CD4-positive, alpha-beta T cell (primary cell): ENCODE results near the gene BRME1. TPM values are rescaled to one million over a fixed set of nuclear protein-coding genes. Genes with fewer than 3 reads are reported as not detected.
A peak's percentile ranks its signal among the peaks of the same experiment; 100 is the strongest.

Experiments used
- ATAC-seq: fragments of 200-7000 bp; cut with Tn5 transposase; one replicate; pipeline ENCODE4 v1.10.0; 2022; ENCODE audit warnings: mild to moderate bottlenecking; ENCODE audit not compliant: poor library complexity
- CTCF ChIA-PET: fragments of 350-600 bp; sonication (Branson Sonifier 250); formaldehyde crosslinking; loops from one replicate; lab custom pipeline; 2021; ENCODE audit warnings: antibody characterized with exemption, inconsistent platforms; lab: Charles Lee
- POLR2A ChIA-PET: fragments of 350-600 bp; sonication (Branson Sonifier 250); formaldehyde crosslinking; loops from one replicate; lab custom pipeline; 2021; ENCODE audit warnings: antibody characterized with exemption, inconsistent platforms; lab: Charles Lee
- DNase-seq, 14 experiments: peaks; one replicate each; pipeline ENCODE4 v3.0.0-alpha.2; 2013 to 2020; ENCODE audit warnings: mixed read lengths in 2 of 14
- H3K27ac ChIP-seq, 2 donors: one replicate each; pipeline versions ENCODE4 v1.5.1 to v1.7.0; 2013; ENCODE audit warnings: low read length in 2 of 2, low read depth in 1 of 2, mild to moderate bottlenecking in 1 of 2
- H3K27me3 ChIP-seq, 2 experiments: 1 replicate in 1 of 2; 2 replicates in 1 of 2; pipeline versions ENCODE4 v1.6.1 to v1.7.0; 2013; ENCODE audit warnings: low read length in 2 of 2, control low read depth in 1 of 2, mild to moderate bottlenecking in 1 of 2, moderate library complexity in 1 of 2; ENCODE audit not compliant: insufficient read depth in 2 of 2, control insufficient read depth in 1 of 2
- H3K36me3 ChIP-seq: one replicate; pipeline ENCODE4 v1.6.1; 2013; ENCODE audit warnings: low read length, control low read depth; ENCODE audit not compliant: insufficient read depth
- H3K4me1 ChIP-seq: one replicate; pipeline ENCODE4 v1.6.1; 2013; ENCODE audit warnings: low read length, control low read depth; ENCODE audit not compliant: insufficient read depth
- H3K4me3 ChIP-seq: one replicate; pipeline ENCODE4 v1.5.1; 2013; ENCODE audit warnings: mild to moderate bottlenecking, low read length, moderate library complexity
- H3K9me3 ChIP-seq, 2 experiments: 1 replicate in 1 of 2; 2 replicates in 1 of 2; pipeline versions ENCODE4 v1.6.1 to v1.7.0; 2013; ENCODE audit warnings: low read length in 2 of 2, mild to moderate bottlenecking in 2 of 2, control low read depth in 1 of 2, moderate library complexity in 1 of 2; ENCODE audit not compliant: control insufficient read depth in 1 of 2, insufficient read depth in 1 of 2
- H3K27ac Mint-ChIP-seq: one replicate; pipeline ENCODE4 v1.8.0; 2020; ENCODE audit warnings: mixed read lengths
- H3K27me3 Mint-ChIP-seq: one replicate; pipeline ENCODE4 v1.8.0; 2021; ENCODE audit warnings: mixed read lengths
- H3K36me3 Mint-ChIP-seq: one replicate; pipeline ENCODE4 v1.8.0; 2021; ENCODE audit warnings: low read depth, mixed read lengths
- H3K4me1 Mint-ChIP-seq: one replicate; pipeline ENCODE4 v1.8.0; 2021; ENCODE audit warnings: low read depth, mixed read lengths
- H3K4me3 Mint-ChIP-seq: one replicate; pipeline ENCODE4 v1.8.0; 2020; ENCODE audit warnings: mild to moderate bottlenecking, mixed read lengths
- H3K9me3 Mint-ChIP-seq: one replicate; pipeline ENCODE4 v1.8.0; 2020; ENCODE audit warnings: mixed read lengths
- CTCF ChIP-seq: fragments of 200-600 bp; IDR thresholded peaks from one replicate; pipeline ENCODE4 v1.8.0; 2022; ENCODE audit warnings: antibody characterized with exemption, mild to moderate bottlenecking
- intact Hi-C, 2 experiments: fragments of 100-400 bp; cut with DNase I in 1 of 2; cut with micrococcal nuclease in 1 of 2; formaldehyde crosslinking; loops; one replicate each; pipeline versions ENCODE4 v1.15.1 to v1.9.0; 2023 to 2025; cut with DNase I, micrococcal nuclease
- microRNA-seq: library from miRNA; unstranded; fragments of <30 nt; microRNA quantifications from one replicate; pipeline ENCODE4 v1.2.0, GENCODE V29; 2021; ENCODE audit warnings: borderline microRNAs expressed, borderline replicate concordance
- total RNA-seq, 174 experiments: library from RNA in 2 of 174; stranded (reverse) in 2 of 174; gene quantifications; one replicate each; pipeline ENCODE4 v1.2.3 and lab custom pipeline; 2021 to 2026

Gene BRME1
- total RNA-seq, 2 experiments from 2014 or later, result 1.1 to 1.3 TPM

- peaks cover 38% of the 10 kb centered on the region for H3K4me1 Mint-ChIP-seq
- peak; percentile 84 for ATAC-seq
- H3K27ac ChIP-seq, result peak overlapping the region; percentile 62 to 76
- ChIA-PET POLR2A (interaction anchor here (1.0 to 1.3 kb wide), 2 partner anchors 13 to 45 kb away, joined by 5 read pairs; no protein-coding TSS in a partner anchor), CTCF (interaction anchor here (0.6 to 4.6 kb wide), 5 partner anchors 11 to 1117 kb away, joined by 3 to 44 read pairs (median 3); no protein-coding TSS in a partner anchor)
- peaks cover 23% of the 10 kb centered on the region for H3K36me3 Mint-ChIP-seq
- peak overlapping the region; percentile 99 for H3K27ac Mint-ChIP-seq
- TF ChIP-seq CTCF, result peak; percentile 18
- H3K36me3 ChIP-seq, result peaks cover 31% of the 10 kb centered on the region
- intact Hi-C loops, result loop anchor here in 1 of 2 experiments (2.0 kb wide), 2 partner anchors 29 to 37 kb away; no protein-coding TSS in a partner anchor
- no peaks in the 10 kb centered on the region for H3K27me3 Mint-ChIP-seq
- no peaks in the 10 kb centered on the region for H3K27me3 ChIP-seq
- no peaks in the 10 kb centered on the region for H3K9me3 Mint-ChIP-seq
- DNase-seq, result peak; percentile 82 to 97 (median 92)
- H3K4me3 Mint-ChIP-seq, result peak overlapping the region; percentile 89
- peak overlapping the region; percentile 61 for H3K4me3 ChIP-seq
- no peaks in the 10 kb centered on the region for H3K9me3 ChIP-seq
- H3K4me1 ChIP-seq, result peaks cover 57% of the 10 kb centered on the region
These were observed 72.3 kb downstream of the BRME1 start for GRCh38 chr19:13833330-13834243.

Small RNA genes within 50 kb of the gene (microRNA-seq; reads per million reads assigned to microRNA genes)
- gene MIR181C, result 252 reads per million, percentile 74 among the genes with 10 or more reads in this experiment
- gene MIR181D, result 49.8 reads per million, percentile 59 among the genes with 10 or more reads in this experiment

Other genes starting within 250 kb of the BRME1 start
- 10 to 100 TPM; 20.4 to 21.1 TPM for gene MRI1, start 141.6 kb downstream of the BRME1 start, total RNA-seq
- 100 to 1,000 TPM; 119 TPM for gene C19orf53, start 131.7 kb downstream of the BRME1 start, total RNA-seq
- gene ZSWIM4, start 110.7 kb downstream of the BRME1 start, total RNA-seq, result 1 to 10 TPM; 3.5 to 3.8 TPM
- under 1 TPM in 1 of 2 experiments, not detected in 1; 0.87 TPM for gene NANOS3, start 29.0 kb downstream of the BRME1 start, total RNA-seq
- 10 to 100 TPM; 16.4 to 16.9 TPM for gene CC2D1A, start 84 bp upstream of the BRME1 start, total RNA-seq
- gene PODNL1, start 32.3 kb upstream of the BRME1 start, total RNA-seq, result not detected
- gene DCAF15, start 46.4 kb upstream of the BRME1 start, total RNA-seq, result 10 to 100 TPM; 84.9 to 85.0 TPM
- 10 to 100 TPM; 14.6 to 16.3 TPM for gene RFX1, start 100.2 kb upstream of the BRME1 start, total RNA-seq
- gene RLN3, start 122.0 kb upstream of the BRME1 start, total RNA-seq, result not detected
- gene IL27RA, start 125.6 kb upstream of the BRME1 start, total RNA-seq, result 10 to 100 TPM; 25.0 to 26.7 TPM
- under 1 TPM in 1 of 2 experiments, not detected in 1; 0.25 TPM for gene PALM3, start 156.0 kb upstream of the BRME1 start, total RNA-seq
- under 1 TPM; 0.39 to 0.49 TPM for gene MISP3, start 166.7 kb upstream of the BRME1 start, total RNA-seq
- not detected for gene C19orf67, start 179.7 kb upstream of the BRME1 start, total RNA-seq
- 10 to 100 TPM; 29.4 to 30.1 TPM for gene SAMD1, start 184.6 kb upstream of the BRME1 start, total RNA-seq
- gene PRKACA, start 211.6 kb upstream of the BRME1 start, total RNA-seq, result 10 to 100 TPM; 27.4 to 29.8 TPM
- under 1 TPM; 0.59 to 0.77 TPM for gene ASF1B, start 230.5 kb upstream of the BRME1 start, total RNA-seq